ENCODE results near the gene TAS2R46.
"Not testable (repeated sequence)": the region's sequence is repeated elsewhere in the genome, so short reads cannot be mapped to it uniquely, and the experiment has no call there.

Gene TAS2R46

DNA sequence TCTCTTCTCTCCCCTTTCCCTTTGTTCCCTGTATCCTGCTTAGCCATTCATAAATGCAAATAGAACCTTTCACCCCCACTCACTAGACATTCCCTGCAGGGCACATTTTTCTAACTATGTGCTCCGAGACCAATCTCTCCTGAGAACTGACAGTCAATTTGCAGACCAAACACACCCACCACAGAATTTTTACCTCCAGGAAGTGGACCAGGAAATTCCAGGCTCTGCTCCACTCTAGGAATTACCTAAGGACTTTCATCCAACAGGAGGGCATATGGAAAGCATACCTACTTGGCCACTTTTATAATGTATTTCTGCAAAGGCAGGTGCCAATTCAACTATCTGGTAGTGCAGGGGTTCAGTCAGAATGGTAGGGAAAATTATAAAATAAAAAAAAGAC, 8.9 kb upstream of the TAS2R46 start:
- H3K27me3 ChIP-seq (ENCODE audit: insufficient read depth, low read length), result no peaks in the 10 kb centered on the region
- H3K4me3 ChIP-seq (ENCODE audit: low read length), result no peak overlapping the region
- H3K36me3 ChIP-seq (ENCODE audit: insufficient read depth, low read length), result peaks cover 3% of the 10 kb centered on the region
- H3K9me3 ChIP-seq (ENCODE audit: low read length), result no peaks in the 10 kb centered on the region
- H3K4me1 ChIP-seq (ENCODE audit: insufficient read depth, low read length), result no peaks in the 10 kb centered on the region
- no peak overlapping the region for H2AFZ ChIP-seq (ENCODE audit: low read depth, low read length)

DNA sequence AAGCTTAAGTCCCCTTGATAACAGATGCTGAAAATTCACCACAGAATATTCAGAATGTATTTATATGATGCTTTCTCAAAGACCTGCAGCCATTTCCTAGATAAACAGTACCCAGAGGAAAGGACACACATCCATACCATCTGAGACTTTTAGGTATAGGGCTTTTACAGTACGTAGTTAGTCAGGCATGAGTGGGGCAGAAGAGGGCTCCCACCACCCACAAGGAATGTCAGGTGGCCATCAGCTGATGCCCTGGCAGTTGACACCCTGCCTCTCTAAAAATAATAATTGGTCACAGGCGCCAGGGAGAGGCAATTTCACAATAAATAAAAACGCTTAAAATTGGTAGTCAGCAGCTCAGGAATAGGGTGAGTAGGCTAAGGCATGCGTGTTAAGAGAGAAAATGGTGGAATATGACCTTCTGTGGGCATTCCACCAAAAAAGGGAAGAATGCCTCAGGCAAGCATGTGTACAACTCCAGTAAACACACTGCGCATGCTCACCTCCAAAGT, 7.8 kb upstream of the TAS2R46 start:
- no peaks in the 10 kb centered on the region for H3K4me1 ChIP-seq (ENCODE audit: insufficient read depth, low read length)
- H2AFZ ChIP-seq (ENCODE audit: low read depth, low read length), result no peak overlapping the region
- H3K4me3 ChIP-seq (ENCODE audit: low read length), result no peak overlapping the region
- no peaks in the 10 kb centered on the region for H3K27me3 ChIP-seq (ENCODE audit: insufficient read depth, low read length)
- H3K36me3 ChIP-seq (ENCODE audit: insufficient read depth, low read length), result peaks cover 3% of the 10 kb centered on the region
- no peaks in the 10 kb centered on the region for H3K9me3 ChIP-seq (ENCODE audit: low read length)

DNA sequence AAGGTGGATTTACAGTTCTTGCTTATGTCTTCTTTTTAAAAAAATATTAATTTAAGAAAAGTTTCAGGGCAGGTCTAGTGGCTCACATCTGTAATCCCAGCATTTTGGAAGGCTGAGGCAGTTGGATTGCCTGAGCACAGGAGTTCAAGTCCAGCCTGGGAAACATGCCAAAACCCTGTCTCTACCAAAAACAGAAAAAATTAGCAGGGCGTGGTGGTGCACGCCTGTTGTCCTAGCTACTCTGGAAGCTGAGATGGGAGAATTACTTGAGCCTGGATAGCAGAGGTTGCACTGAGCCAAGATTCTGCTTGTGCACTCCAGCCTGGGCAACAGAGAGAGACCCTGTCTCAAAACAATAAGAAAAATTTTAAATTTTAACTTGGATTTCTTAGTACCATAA, 5.4 kb upstream of the TAS2R46 start:
- Histone ChIP-seq H3K4me3 (ENCODE audit: low read length) (no peak overlapping the region), H3K4me1 (ENCODE audit: insufficient read depth, low read length) (no peaks in the 10 kb centered on the region), H3K9me3 (ENCODE audit: low read length) (peaks cover 3% of the 10 kb centered on the region), H3K36me3 (ENCODE audit: insufficient read depth, low read length) (peaks cover 3% of the 10 kb centered on the region), H3K27me3 (ENCODE audit: insufficient read depth, low read length) (no peaks in the 10 kb centered on the region), H2AFZ (ENCODE audit: low read depth, low read length) (no peak overlapping the region)

DNA sequence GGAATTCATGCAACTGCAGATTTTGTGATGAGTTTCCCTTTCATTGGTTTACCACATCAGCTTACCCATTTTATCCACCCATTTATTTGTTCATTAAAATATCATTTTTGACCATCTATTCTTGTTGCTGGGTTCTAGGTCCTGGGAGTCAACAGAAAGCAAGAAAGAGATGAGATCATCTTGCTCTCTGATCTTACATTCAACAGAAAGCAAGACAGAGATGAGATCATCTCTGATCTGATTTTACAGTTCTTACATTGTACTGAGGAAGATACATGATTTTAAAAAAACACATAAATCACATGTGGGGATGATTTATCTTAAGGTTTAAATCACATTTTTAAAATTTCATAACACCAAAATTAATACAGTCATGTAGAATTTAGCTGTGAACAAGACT, 2.3 kb downstream of the TAS2R46 start:
- peaks cover 2% of the 10 kb centered on the region for H3K9me3 ChIP-seq (ENCODE audit: low read length)
- no peaks in the 10 kb centered on the region for H3K36me3 ChIP-seq (ENCODE audit: insufficient read depth, low read length)
- no peaks in the 10 kb centered on the region for H3K27me3 ChIP-seq (ENCODE audit: insufficient read depth, low read length)
- no peak overlapping the region for H3K4me3 ChIP-seq (ENCODE audit: low read length)
- no peaks in the 10 kb centered on the region for H3K4me1 ChIP-seq (ENCODE audit: insufficient read depth, low read length)
- no peak overlapping the region for H2AFZ ChIP-seq (ENCODE audit: low read depth, low read length)

DNA sequence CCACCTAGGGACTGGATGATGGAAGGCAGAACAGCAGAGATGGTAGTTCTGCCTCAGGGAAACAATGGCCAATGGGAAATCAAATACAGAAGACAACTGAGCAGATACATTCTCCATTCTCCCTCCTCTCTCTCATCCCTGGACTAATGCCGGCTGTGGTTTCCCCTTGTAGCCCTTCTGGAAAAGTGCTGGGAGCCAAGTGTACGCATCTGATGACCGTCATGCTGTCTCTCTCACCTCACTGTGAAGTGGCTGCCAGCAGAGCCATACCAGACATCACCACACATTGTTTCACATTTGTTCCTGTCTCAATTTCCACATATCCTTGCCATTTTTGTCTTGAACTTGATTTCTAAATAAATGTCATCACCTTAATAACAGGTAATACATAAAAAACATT, 3.1 kb downstream of the TAS2R46 start:
- H2AFZ ChIP-seq (ENCODE audit: low read depth, low read length), result no peak overlapping the region
- no peaks in the 10 kb centered on the region for H3K36me3 ChIP-seq (ENCODE audit: insufficient read depth, low read length)
- no peaks in the 10 kb centered on the region for H3K4me1 ChIP-seq (ENCODE audit: insufficient read depth, low read length)
- no peaks in the 10 kb centered on the region for H3K9me3 ChIP-seq (ENCODE audit: low read length)
- no peak overlapping the region for H3K4me3 ChIP-seq (ENCODE audit: low read length)
- no peaks in the 10 kb centered on the region for H3K27me3 ChIP-seq (ENCODE audit: insufficient read depth, low read length)

DNA sequence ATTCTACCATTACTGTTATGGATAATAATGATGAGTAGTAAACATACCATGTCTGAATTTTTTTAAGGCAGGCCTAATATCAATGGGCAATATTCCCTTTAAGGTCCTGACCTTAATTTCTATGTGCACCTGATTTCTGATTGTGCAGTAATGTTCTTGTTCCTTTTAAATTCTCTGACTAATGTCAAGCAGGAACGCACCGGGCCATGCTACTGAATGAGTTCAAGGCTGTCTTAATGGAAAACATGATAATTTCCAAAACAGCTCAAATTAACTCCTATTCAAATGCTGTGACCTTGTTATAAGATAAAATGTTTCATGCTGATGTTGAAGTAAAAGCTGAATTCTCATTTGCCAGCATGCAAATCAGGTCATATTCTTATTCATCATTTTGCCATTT, 6.8 kb downstream of the TAS2R46 start:
- Histone ChIP-seq H3K36me3 (ENCODE audit: insufficient read depth, low read length) (peaks cover 4% of the 10 kb centered on the region), H3K4me3 (ENCODE audit: low read length) (no peak overlapping the region), H3K4me1 (ENCODE audit: insufficient read depth, low read length) (no peaks in the 10 kb centered on the region), H3K27me3 (ENCODE audit: insufficient read depth, low read length) (no peaks in the 10 kb centered on the region), H3K9me3 (ENCODE audit: low read length) (peaks cover 10% of the 10 kb centered on the region), H2AFZ (ENCODE audit: low read depth, low read length) (no peak overlapping the region)

DNA sequence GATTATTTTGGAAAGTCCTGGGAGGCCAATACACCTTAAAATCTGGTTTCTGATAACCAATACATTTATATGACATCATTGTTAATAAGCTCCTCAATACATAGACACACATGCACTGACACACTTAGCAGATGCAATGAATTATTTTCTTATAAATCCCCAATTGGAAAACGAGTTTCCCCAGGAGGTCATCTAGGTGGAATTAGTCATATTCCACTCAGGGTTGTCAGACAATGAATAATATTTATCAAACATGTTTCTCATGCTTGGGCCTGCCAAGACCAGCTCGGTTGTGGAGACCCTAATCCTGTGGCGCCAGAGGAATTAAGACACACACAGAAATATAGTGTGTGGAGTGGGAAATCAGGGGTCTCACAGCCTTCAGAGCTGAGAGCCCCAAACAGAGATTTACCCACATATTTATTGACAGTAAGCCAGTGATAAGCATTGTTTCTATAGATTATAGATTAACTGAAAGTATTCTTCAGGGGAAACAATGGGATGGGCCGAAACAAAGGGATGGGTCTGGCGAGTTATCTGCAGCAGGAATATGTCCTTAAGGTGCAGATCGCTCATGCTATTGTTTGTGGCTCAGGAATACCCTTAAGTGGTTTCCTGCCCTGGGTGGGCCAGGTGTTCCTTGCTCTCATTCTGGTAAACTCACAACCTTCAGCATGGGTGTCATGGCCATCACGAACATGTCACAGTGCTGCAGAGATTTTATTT, 12.1 kb downstream of the TAS2R46 start:
- Histone ChIP-seq H3K9me3 (ENCODE audit: low read length) (peaks cover 12% of the 10 kb centered on the region), H3K36me3 (ENCODE audit: insufficient read depth, low read length) (peaks cover 17% of the 10 kb centered on the region)
- not testable (repeated sequence) for H3K4me1 ChIP-seq (ENCODE audit: insufficient read depth, low read length); H3K27me3 ChIP-seq (ENCODE audit: insufficient read depth, low read length); H2AFZ ChIP-seq (ENCODE audit: low read depth, low read length); H3K4me3 ChIP-seq (ENCODE audit: low read length)

DNA sequence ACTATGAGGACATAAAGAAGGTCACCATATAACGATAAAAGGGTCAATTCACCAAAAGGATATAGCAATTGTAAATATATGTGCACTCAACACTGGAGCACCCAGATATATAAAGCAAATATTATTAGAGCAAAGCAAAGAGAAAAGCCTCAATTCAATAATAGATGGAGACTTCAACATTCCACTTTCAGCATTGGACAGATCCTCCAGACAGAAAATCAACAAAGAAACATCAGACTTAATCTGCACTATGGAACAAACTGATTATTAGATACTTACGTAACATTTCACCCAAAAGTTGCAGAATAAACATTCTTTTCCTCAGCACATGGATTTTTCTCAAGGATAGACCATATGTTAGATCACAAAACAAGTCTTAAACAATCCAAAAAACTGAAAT, 20.7 kb downstream of the TAS2R46 start:
- not testable (repeated sequence) for H3K4me3 ChIP-seq (ENCODE audit: low read length); H3K4me1 ChIP-seq (ENCODE audit: insufficient read depth, low read length); H2AFZ ChIP-seq (ENCODE audit: low read depth, low read length); H3K9me3 ChIP-seq (ENCODE audit: low read length); H3K27me3 ChIP-seq (ENCODE audit: insufficient read depth, low read length)
- peaks cover 20% of the 10 kb centered on the region for H3K36me3 ChIP-seq (ENCODE audit: insufficient read depth, low read length)

DNA sequence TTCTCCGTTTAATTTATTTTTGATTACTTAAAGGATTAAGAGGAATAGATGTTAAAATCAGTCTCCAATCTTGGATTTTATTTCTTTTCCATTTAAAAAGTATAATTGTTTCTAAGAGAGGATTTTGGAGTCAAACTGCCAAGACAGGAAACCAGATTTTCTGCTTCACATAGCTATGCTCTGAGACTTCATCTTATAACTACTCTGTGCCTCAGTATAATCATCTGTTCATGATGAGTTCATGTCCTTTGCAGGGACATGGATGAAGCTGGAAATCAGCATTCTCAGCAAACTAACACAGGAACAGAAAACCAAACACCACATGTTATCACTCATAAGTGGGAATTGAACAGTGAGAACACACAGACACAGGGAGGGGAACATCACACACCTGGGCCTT, 21.9 kb downstream of the TAS2R46 start:
- H3K4me1 ChIP-seq (ENCODE audit: insufficient read depth, low read length), result no peaks in the 10 kb centered on the region
- no peaks in the 10 kb centered on the region for H3K27me3 ChIP-seq (ENCODE audit: insufficient read depth, low read length)
- H3K36me3 ChIP-seq (ENCODE audit: insufficient read depth, low read length), result peaks cover 14% of the 10 kb centered on the region
- H3K9me3 ChIP-seq (ENCODE audit: low read length), result peaks cover 1% of the 10 kb centered on the region
- H3K4me3 ChIP-seq (ENCODE audit: low read length), result no peak overlapping the region
- H2AFZ ChIP-seq (ENCODE audit: low read depth, low read length), result no peak overlapping the region

DNA sequence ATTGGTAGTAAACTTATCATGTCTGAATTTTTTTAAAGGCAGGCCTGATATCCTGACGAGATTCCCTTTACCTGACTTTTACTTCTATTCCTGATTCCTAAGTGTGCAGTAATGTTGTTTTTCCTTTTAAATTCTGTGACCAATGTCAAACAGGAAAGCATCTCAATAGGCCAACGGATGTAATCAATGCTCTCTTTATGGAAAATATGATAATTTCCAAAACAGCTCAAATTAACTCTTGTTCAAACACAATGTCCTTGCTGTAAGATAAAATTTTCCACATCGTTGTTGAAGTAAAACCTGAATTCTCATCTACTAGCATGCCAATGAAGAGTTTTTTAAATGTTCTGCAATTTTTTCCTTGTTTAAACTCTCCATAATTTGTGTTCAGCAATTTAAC, 22.9 kb downstream of the TAS2R46 start:
- H3K4me1 ChIP-seq (ENCODE audit: insufficient read depth, low read length), result no peaks in the 10 kb centered on the region
- peaks cover 1% of the 10 kb centered on the region for H3K9me3 ChIP-seq (ENCODE audit: low read length)
- H3K36me3 ChIP-seq (ENCODE audit: insufficient read depth, low read length), result peaks cover 9% of the 10 kb centered on the region
- no peak overlapping the region for H2AFZ ChIP-seq (ENCODE audit: low read depth, low read length)
- no peaks in the 10 kb centered on the region for H3K27me3 ChIP-seq (ENCODE audit: insufficient read depth, low read length)
- H3K4me3 ChIP-seq (ENCODE audit: low read length), result no peak overlapping the region

DNA sequence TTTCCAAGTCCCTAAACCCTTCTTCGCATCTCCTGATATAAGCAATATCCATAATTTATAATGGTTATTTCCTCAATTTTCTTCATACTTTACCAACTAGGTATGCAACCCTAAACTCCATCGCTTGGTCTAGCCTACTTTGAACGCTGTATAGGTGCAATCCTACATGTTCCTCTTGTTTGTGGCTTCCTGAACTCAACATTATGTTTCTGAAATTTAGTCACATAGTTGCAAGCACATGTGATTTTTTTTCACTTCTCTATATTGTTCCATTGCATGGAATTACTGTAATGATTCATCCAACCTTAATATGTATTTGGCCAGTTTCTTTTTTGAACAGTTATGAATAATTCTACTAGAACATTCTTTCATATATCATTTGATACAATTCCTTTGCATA, 28.1 kb downstream of the TAS2R46 start:
- not testable (repeated sequence) for H3K4me3 ChIP-seq (ENCODE audit: low read length)

DNA sequence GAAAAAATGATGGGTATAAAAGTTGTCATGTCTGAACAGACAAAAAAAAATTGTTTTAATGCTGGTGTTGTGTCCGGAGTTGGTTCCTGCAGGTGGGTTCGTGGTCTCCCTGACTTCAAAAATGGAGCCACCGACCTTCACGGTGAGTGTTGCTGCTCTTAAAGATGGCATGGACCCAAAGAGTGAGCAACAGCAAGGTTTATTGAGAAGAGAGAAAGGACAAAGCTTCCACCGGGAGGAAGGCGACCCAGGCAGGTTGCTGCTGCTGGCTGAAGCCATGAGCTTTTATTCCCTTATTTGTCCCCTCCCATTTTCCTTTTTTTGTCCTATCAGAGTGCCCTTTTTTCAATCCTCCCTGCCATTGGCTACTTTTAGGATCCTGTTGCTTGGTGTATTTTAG, 30.8 kb downstream of the TAS2R46 start, which contains the start of gene TAS2R31:
Gene TAS2R31 (minus strand): TSS at position 101 of the 400 bp plus-strand sequence. CDS start 72 bp downstream, at position 29.
- H3K9me3 ChIP-seq (ENCODE audit: low read length), result peaks cover 2% of the 10 kb centered on the region
- H3K27me3 ChIP-seq (ENCODE audit: insufficient read depth, low read length), result no peaks in the 10 kb centered on the region
- peaks cover 13% of the 10 kb centered on the region for H3K36me3 ChIP-seq (ENCODE audit: insufficient read depth, low read length)
- H3K4me1 ChIP-seq (ENCODE audit: insufficient read depth, low read length), result no peaks in the 10 kb centered on the region
- H2AFZ ChIP-seq (ENCODE audit: low read depth, low read length), result no peak within 1 kb of the TSS
- H3K4me3 ChIP-seq (ENCODE audit: low read length), result no peak within 1 kb of the TSS

More for the DNA sequence above, 28.1 kb downstream of the TAS2R46 start:
- not testable (repeated sequence) for H2AFZ ChIP-seq (ENCODE audit: low read depth, low read length); H3K4me1 ChIP-seq (ENCODE audit: insufficient read depth, low read length); H3K9me3 ChIP-seq (ENCODE audit: low read length); H3K27me3 ChIP-seq (ENCODE audit: insufficient read depth, low read length); H3K36me3 ChIP-seq (ENCODE audit: insufficient read depth, low read length)

DNA sequence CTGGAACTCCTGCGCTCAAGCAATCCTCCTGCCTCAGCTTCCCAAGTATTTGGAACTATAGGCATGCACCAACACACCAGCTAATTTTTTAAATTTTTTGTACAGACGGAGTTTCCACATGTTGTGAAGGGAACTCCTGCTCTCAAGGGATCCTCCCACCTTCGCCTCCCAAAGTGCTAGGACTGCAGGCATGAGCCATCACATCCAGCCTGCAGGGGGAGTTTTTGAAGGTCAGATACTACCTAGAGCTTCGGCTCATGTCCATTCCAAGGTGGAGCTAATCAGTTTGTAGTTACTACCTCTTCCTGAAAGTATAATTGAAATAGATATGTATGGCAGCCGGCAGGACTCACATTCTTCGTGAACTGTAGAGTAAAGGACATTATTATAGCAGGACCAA, 36.0 kb downstream of the TAS2R46 start:
- Histone ChIP-seq H3K4me1 (ENCODE audit: insufficient read depth, low read length) (no peaks in the 10 kb centered on the region), H3K9me3 (ENCODE audit: low read length) (peaks cover 11% of the 10 kb centered on the region), H3K36me3 (ENCODE audit: insufficient read depth, low read length) (peaks cover 17% of the 10 kb centered on the region), H3K4me3 (ENCODE audit: low read length) (no peak overlapping the region), H3K27me3 (ENCODE audit: insufficient read depth, low read length) (no peaks in the 10 kb centered on the region), H2AFZ (ENCODE audit: low read depth, low read length) (no peak overlapping the region)

DNA sequence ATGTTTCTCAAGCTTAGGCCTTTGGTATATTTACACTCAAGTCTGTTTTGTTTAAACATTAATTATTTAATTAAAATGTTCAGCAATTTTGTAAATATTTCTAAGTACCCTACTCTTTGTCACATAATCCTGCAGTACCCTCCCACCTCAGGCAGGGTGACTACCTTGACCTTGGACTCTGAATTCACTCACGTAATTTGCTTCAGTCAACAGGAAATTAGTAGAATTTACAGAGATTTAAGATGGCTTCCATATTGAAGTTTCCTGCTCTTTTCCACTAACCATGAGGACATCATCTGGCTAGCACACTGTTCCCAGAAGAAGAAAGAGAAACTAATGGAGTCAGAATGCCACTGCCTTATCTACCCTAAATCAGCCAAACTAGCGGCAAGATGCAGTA, 38.7 kb downstream of the TAS2R46 start:
- peaks cover 11% of the 10 kb centered on the region for H3K9me3 ChIP-seq (ENCODE audit: low read length)

More for the DNA sequence above, 38.7 kb downstream of the TAS2R46 start:
- Histone ChIP-seq H3K27me3 (ENCODE audit: insufficient read depth, low read length) (no peaks in the 10 kb centered on the region), H3K36me3 (ENCODE audit: insufficient read depth, low read length) (peaks cover 16% of the 10 kb centered on the region), H3K4me1 (ENCODE audit: insufficient read depth, low read length) (no peaks in the 10 kb centered on the region), H3K4me3 (ENCODE audit: low read length) (no peak overlapping the region), H2AFZ (ENCODE audit: low read depth, low read length) (no peak overlapping the region)

Data from neuron (in vitro differentiated cells).